ENCODE data around the gene TNNT2. TPM values are rescaled to one million over a fixed set of nuclear protein-coding genes. Genes with fewer than 3 reads are reported as not detected.

TNNT2 gene
- total and polyA plus RNA-seq, 7 experiments from 2014 or later: not detected

Other genes starting within 250 kb of the TNNT2 start
- 10 to 100 TPM; 15.3 to 24.5 (median 16.7) TPM for gene TMEM9, start 223.2 kb downstream of the TNNT2 start, total RNA-seq
- 10 to 100 TPM; 32.1 to 56.4 TPM for gene TMEM9, start 223.2 kb downstream of the TNNT2 start, polyA plus RNA-seq
- gene IGFN1, start 186.9 kb downstream of the TNNT2 start, total RNA-seq: not detected
- not detected for gene IGFN1, start 186.9 kb downstream of the TNNT2 start, polyA plus RNA-seq
- gene PKP1, start 94.2 kb downstream of the TNNT2 start, total RNA-seq: not detected
- not detected for gene PKP1, start 94.2 kb downstream of the TNNT2 start, polyA plus RNA-seq
- gene LAD1, start 21.6 kb upstream of the TNNT2 start, total RNA-seq: under 1 TPM in 1 of 5 experiments, not detected in 4; 0.89 TPM
- gene LAD1, start 21.6 kb upstream of the TNNT2 start, polyA plus RNA-seq: not detected
- not detected for gene TNNI1, start 44.0 kb upstream of the TNNT2 start, total RNA-seq
- gene TNNI1, start 44.0 kb upstream of the TNNT2 start, polyA plus RNA-seq: not detected
- 10 to 100 TPM in 1 of 5 experiments, 1 to 10 TPM in 2, under 1 TPM in 2; 0.19 to 22.4 (median 1.1) TPM for gene PHLDA3, start 91.5 kb upstream of the TNNT2 start, total RNA-seq
- gene PHLDA3, start 91.5 kb upstream of the TNNT2 start, polyA plus RNA-seq: under 1 TPM in 1 of 2 donors, not detected in 1; 0.13 TPM
- gene CSRP1, start 129.4 kb upstream of the TNNT2 start, total RNA-seq: 10 to 100 TPM; 24.2 to 83.1 (median 37.7) TPM
- gene CSRP1, start 129.4 kb upstream of the TNNT2 start, polyA plus RNA-seq: 10 to 100 TPM; 43.6 to 52.0 TPM
- gene NAV1, start 161.4 kb upstream of the TNNT2 start, total RNA-seq: 10 to 100 TPM in 1 of 5 experiments, 1 to 10 TPM in 4; 2.3 to 10.8 (median 4.4) TPM
- under 1 TPM; 0.18 to 0.91 TPM for gene NAV1, start 161.4 kb upstream of the TNNT2 start, polyA plus RNA-seq

Data from naive thymus-derived CD4-positive, alpha-beta T cell (primary cell).